Measurements from ENCODE around the gene FAM72D.
"Not testable (repeated sequence)": the region's sequence is repeated elsewhere in the genome, so short reads cannot be mapped to it uniquely, and the experiment has no call there.

DNA sequence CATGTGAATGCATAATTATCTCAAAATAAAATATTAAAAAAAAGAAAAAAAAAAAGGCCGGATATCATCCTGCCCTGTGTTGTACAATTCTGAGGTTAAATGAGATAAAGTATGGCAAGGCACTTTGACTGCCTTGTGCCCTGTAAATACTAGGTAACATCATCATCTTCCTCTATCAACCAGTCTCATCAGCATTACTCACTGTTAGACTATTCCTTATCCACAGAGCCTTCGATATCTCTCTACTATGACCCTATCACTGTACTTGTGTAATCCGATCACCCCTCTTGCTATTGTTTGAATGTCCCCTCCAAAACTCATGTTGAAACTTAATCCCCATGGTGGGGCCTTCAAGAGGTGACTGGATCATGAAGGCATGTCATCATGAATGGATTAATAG is 18.9 kb upstream of the FAM72D start:
- TF ChIP-seq, protein P1, sequence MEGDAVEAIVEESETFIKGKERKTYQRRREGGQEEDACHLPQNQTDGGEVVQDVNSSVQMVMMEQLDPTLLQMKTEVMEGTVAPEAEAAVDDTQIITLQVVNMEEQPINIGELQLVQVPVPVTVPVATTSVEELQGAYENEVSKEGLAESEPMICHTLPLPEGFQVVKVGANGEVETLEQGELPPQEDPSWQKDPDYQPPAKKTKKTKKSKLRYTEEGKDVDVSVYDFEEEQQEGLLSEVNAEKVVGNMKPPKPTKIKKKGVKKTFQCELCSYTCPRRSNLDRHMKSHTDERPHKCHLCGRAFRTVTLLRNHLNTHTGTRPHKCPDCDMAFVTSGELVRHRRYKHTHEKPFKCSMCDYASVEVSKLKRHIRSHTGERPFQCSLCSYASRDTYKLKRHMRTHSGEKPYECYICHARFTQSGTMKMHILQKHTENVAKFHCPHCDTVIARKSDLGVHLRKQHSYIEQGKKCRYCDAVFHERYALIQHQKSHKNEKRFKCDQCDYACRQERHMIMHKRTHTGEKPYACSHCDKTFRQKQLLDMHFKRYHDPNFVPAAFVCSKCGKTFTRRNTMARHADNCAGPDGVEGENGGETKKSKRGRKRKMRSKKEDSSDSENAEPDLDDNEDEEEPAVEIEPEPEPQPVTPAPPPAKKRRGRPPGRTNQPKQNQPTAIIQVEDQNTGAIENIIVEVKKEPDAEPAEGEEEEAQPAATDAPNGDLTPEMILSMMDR (conservative IDR thresholded peaks at IDR 0.05) = not testable (repeated sequence)
- not testable (repeated sequence) for TF ChIP-seq EZH2 (IDR thresholded peaks at IDR 0.05; ENCODE audit: low read depth)
